Measurements from ENCODE around the gene KANSL1. TPM values are rescaled to one million over a fixed set of nuclear protein-coding genes. Genes with fewer than 3 reads are reported as not detected.
A peak's percentile ranks its signal among the peaks of the same experiment; 100 is the strongest.

Gene KANSL1
- total and polyA plus RNA-seq, 10 of the 15 experiments (the other 5 are each of a cell fraction or from before 2014, with no cell fraction given) = 4.7 to 60.6 (median 28.0) TPM

- ChIA-PET SMC1A (ENCODE audit: uncharacterized antibody, unreplicated experiment) (interaction anchor here (1.0 to 9.1 kb wide), 24 partner anchors 9 to 93 kb away, joined by 3 to 113 read pairs (median 5); partner anchors contain the start of gene KANSL1), POLR2A (interaction anchor here (0.8 to 3.2 kb wide), 13 partner anchors 10 to 79 kb away, joined by 3 to 23 read pairs (median 4); no protein-coding TSS in a partner anchor), RAD21 (ENCODE audit: unreplicated experiment) (interaction anchor here (0.5 to 3.5 kb wide), 13 partner anchors 17 to 148 kb away, joined by 3 to 33 read pairs (median 5); partner anchors contain the start of gene KANSL1), CTCF (interaction anchor here (0.5 to 3.8 kb wide), 20 partner anchors 11 to 148 kb away, joined by 3 to 24 read pairs (median 5); partner anchors contain the start of gene KANSL1)
- DNase-seq (ENCODE audit: low read depth, low spot score) (no peak), FAIRE-seq (peak; percentile 35), ATAC-seq (peak; percentile 41)
- in situ Hi-C loops (cut with MboI) = no loop called here
- peaks cover 96% of the 10 kb centered on the region for H3K79me2 ChIP-seq (ENCODE audit: control insufficient read depth, insufficient read depth, low read length)
- H3K9ac ChIP-seq (ENCODE audit: control insufficient read depth, insufficient read depth, low read length) = no peak overlapping the region
- 0 out of 2 replicates have a peak, but pooled peaks cover 3% of the 10 kb centered on the region for H4K20me1 ChIP-seq (ENCODE audit: control insufficient read depth, insufficient read depth)
- no TSS peak for BruUV-seq (replicated peaks)
- H3K4me3 ChIP-seq = peak overlapping the region; percentile 15
- H3K27ac ChIP-seq (ENCODE audit: control insufficient read depth, insufficient read depth) = peak overlapping the region; percentile 47
- intact Hi-C loops (cut with micrococcal nuclease; ENCODE audit: unreplicated experiment) = no loop called here
- H3K36me3 ChIP-seq (ENCODE audit: control insufficient read depth in 2 of 2, insufficient read depth in 2 of 2, low read length in 1 of 2) = peaks cover 0 to 2% of the 10 kb centered on the region in 2 experiments; a peak in 3 of 4 replicates
- no peaks in the 10 kb centered on the region for H3K9me3 ChIP-seq (replicated peaks; ENCODE audit: control insufficient read depth, insufficient read depth, low read length)
- H3K27me3 ChIP-seq (replicated peaks in 1 of 2; ENCODE audit: control insufficient read depth in 2 of 2, insufficient read depth in 2 of 2, low read length in 1 of 2) = no peaks in the 10 kb centered on the region
- H3K4me1 ChIP-seq (ENCODE audit: control insufficient read depth, insufficient read depth, low read length) = peaks cover 47% of the 10 kb centered on the region
- H3K4me2 ChIP-seq (ENCODE audit: control insufficient read depth, insufficient read depth) = peak overlapping the region; percentile 90
- TF ChIP-seq FOXM1 (IDR thresholded peaks at IDR 0.05; ENCODE audit: low read depth, low read length) = no peak
- no peak for TF ChIP-seq YBX1 (IDR thresholded peaks at IDR 0.05)
- no peak for TF ChIP-seq ZNF384 (IDR thresholded peaks at IDR 0.05; ENCODE audit: borderline replicate concordance, low read depth, low read length)
- TF ChIP-seq MTA2 (IDR thresholded peaks at IDR 0.05; ENCODE audit: low read depth) = peak; percentile 53; the same call in 1 of the 2 replicates
- TF ChIP-seq IKZF2 (IDR thresholded peaks at IDR 0.05) = peak in 1 of 2 experiments; percentile 48; a peak in 1 of 4 replicates
- TF ChIP-seq GABPA (IDR thresholded peaks at IDR 0.05; ENCODE audit: low read depth) = no peak
- TF ChIP-seq MAX (IDR thresholded peaks at IDR 0.05; ENCODE audit: low read depth, low read length) = no peak
- TF ChIP-seq EZH2 (IDR thresholded peaks at IDR 0.05; ENCODE audit: borderline replicate concordance, control insufficient read depth, low read depth, low read length) = no peak
- no peak for TF ChIP-seq MTA3 (IDR thresholded peaks at IDR 0.05; ENCODE audit: borderline replicate concordance, low read length)
- TF ChIP-seq MXI1 (IDR thresholded peaks at IDR 0.05; ENCODE audit: low read depth, low read length) = no peak
- no peak for TF ChIP-seq JUNB (IDR thresholded peaks at IDR 0.05)
- TF ChIP-seq MEF2A (IDR thresholded peaks at IDR 0.05; ENCODE audit: insufficient read depth, low read depth, low read length) = no peak
- TF ChIP-seq PKNOX1 (IDR thresholded peaks at IDR 0.05) = no peak
- no peak for TF ChIP-seq SP1 (IDR thresholded peaks at IDR 0.05; ENCODE audit: low read depth, low read length)
- TF ChIP-seq NFYA (IDR thresholded peaks at IDR 0.05; ENCODE audit: borderline replicate concordance, low read depth, low read length) = no peak
- no peak for TF ChIP-seq ZNF24 (IDR thresholded peaks at IDR 0.05)
- TF ChIP-seq ELK1 (IDR thresholded peaks at IDR 0.05; ENCODE audit: low read depth, low read length) = no peak
- TF ChIP-seq USF1 (IDR thresholded peaks at IDR 0.05; ENCODE audit: borderline replicate concordance, extremely low read length, insufficient read depth, low read depth, low read length) = no peak
- H2AFZ ChIP-seq (ENCODE audit: control insufficient read depth, low read depth, low read length) = no peak overlapping the region
Observed at GRCh38 chr17:46120078-46120477, 73.2 kb downstream of the KANSL1 start.
